ENCODE data around the gene TTI1. TPM values are rescaled to one million over a fixed set of nuclear protein-coding genes. Genes with fewer than 3 reads are reported as not detected.
A peak's percentile ranks its signal among the peaks of the same experiment; 100 is the strongest.

The TTI1 gene
- total RNA-seq, 1 donor from 2014 or later = 8.1 TPM

DNA sequence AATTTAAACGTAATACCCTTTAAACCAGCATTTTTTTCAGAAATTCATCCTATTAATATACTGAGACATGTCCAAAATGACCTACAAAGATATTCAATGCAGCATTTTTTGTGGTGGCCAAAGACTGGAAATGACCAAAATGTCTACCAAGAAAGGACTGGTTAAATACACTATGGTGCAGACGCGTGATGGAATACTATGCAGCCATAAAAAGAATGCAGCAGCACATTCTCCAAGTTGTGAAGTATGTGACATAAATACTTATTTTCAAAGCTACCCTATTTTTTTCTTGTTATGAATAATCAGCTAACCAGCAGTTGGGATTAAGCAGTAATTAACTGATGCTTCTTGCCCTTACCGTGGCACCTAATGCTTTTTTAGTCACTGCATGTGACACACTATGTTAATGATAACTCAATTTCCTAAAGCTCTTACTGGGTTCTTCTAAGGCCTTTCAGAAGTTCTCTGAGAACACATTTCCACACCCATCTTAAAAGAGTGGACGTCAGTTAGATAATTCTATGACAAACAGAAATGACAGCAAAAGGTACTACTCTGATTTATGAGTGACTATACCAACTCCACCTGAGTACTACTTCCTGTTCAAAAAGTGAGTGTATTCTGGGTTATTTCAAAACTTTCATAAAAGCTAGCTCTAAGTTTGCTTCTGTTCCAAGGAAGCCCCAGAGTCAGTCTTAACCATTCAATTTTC lies 24.9 kb downstream of the TTI1 start:
- ATAC-seq = peak; percentile 87

GRCh38 chr20:38007526-38007925 lies 25.7 kb downstream of the TTI1 start:
- ATAC-seq = no peak

- ATAC-seq = no peak
Observed at GRCh38 chr20:38005903-38006302, 27.4 kb downstream of the TTI1 start.

- no peak for ATAC-seq
Observed at GRCh38 chr20:38004416-38004815, 28.8 kb downstream of the TTI1 start.

- ATAC-seq = no peak
Observed at GRCh38 chr20:38002422-38002821, 30.8 kb downstream of the TTI1 start.

DNA sequence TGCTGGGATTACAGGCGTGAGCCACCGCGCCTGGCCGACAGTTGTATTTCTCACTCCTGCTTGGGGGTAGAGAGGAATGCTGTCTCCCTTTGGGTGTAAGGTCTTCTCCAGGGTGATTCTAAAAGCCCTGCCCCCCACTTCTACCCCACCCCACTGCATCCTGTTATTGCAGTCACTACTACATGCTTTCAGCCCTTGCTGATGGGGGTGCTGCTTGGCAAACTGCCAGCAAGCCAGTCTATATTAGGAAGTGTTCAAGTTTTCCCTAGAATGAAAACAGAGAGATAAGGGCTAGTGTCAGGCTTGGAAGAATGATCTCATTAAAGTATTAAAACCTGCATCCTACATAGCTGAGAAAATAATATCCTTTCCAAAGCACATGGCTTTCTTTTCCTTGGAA lies 31.3 kb downstream of the TTI1 start:
- no peak for ATAC-seq

GRCh38 chr20:38001173-38001875 lies 31.9 kb downstream of the TTI1 start:
- no peak for ATAC-seq

DNA sequence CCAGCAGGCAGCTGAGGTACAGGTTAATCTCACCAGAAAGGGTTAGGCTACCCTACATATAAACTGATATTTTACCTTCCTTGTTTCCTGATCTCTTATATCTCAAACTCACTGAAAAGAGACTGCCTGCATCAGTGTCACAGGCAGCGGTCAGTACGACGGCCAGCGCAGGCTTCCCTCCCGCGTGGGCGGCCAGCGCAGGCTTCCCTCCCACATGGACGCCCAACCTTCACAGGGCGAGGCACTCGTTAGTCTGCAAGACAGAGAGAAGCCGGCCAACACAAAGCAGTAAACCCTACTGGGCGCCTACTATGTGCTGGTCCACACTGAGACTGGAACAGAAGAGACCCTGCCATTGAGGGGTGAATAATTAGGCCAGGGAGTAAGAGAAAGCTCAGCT lies 33.0 kb downstream of the TTI1 start:
- ATAC-seq = peak; percentile 14

- no peak for ATAC-seq
Observed at GRCh38 chr20:37999526-38000263, 33.6 kb downstream of the TTI1 start.

DNA sequence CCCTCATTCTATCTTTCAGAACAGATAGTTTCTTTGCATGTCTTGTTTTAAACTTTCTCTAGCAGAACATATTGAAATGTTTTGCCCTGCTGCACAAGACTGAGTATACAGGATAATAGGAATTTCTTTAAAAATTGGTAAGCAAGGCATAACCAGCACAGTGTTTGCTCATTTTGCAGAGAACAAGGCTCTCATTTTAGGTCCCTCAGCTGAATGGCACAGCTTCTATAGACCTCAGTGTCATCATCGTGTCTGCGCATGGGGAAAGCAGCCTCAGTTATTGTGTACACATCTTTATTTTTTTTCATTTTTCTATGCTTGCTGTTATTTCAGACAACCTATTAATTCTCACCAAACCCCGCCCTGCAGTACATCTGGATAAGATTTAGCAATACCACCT lies 35.7 kb downstream of the TTI1 start:
- no peak for ATAC-seq

- ATAC-seq = no peak
Observed at GRCh38 chr20:37995856-37996605, 37.2 kb downstream of the TTI1 start.

DNA sequence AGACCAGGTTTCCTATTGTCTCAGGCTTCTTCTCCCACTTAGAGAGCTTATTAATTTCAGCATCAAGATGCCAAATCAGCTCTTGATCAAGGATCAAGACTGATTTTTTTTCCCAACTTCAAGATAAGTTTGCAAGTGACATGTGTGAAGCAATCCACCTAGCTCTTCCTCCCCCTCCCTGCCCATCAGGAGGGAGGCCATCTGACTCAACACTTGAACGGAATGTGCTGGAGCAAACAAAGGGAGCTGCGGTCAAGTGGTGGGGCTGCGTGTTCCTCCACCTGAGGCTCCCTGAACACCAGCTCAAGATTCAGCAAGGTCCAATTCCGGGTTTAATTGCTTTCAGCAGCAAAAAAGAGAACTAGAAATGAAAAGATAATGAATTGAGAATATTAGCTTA lies 38.7 kb downstream of the TTI1 start:
- no peak for ATAC-seq

- ATAC-seq = peak; percentile 34
Observed at GRCh38 chr20:37992802-37993409, 40.4 kb downstream of the TTI1 start.

DNA sequence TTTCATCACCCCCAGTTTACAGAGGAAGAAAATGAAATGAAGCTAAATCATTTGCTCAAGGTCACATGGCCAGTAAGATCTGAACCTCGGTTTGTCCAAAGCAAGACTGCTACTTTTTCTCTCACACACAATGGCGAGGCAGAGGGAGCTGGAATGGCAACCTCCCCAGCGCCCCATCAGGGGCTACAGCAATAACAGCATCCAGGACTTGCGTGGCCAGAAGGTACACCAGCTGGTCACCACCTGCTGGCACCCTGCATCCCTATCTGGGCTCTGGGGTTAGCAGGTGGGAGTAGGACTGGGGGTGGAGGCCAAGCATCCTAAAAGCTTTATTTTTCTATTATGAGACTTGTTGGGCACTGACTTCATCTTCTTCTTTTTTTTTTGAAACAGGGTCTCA lies 41.3 kb downstream of the TTI1 start:
- no peak for ATAC-seq

GRCh38 chr20:37991157-37991866 lies 41.9 kb downstream of the TTI1 start:
- ATAC-seq = no peak

- ATAC-seq = peak; percentile 65
Observed at GRCh38 chr20:37990571-37991151, 42.6 kb downstream of the TTI1 start.

DNA sequence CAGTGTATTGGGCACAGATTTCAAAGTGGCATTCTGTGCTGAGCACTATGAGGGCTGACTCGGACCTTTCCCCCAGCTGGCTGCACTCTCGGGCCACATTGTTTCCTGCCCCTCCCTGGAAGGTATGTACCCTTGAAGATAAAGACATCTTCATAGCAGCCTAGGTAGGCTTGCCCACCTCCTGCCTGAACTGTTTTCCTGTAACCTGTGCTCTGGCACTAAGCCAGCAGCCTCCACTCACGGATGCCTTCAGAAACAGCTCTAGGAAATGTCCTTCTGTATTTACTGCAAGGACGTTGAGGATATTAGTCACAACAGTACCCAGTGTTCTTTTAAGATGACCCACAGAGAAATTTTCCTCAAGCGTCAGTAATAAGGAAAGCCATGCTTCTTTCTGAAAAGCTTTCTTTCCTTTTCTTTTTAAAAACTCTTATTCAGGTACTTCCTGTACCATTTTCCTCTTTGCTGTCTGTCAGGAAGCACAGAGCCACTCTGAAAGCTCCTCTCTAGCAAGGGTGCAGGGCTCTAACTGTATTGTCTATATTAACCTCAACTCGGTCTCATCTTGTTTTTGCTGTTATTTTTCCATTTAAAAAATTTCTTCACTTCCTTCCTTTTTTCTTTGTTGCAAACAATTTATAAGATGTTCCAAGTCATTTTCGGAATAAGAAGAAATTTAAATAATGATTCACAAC lies 43.5 kb downstream of the TTI1 start:
- ATAC-seq = no peak

DNA sequence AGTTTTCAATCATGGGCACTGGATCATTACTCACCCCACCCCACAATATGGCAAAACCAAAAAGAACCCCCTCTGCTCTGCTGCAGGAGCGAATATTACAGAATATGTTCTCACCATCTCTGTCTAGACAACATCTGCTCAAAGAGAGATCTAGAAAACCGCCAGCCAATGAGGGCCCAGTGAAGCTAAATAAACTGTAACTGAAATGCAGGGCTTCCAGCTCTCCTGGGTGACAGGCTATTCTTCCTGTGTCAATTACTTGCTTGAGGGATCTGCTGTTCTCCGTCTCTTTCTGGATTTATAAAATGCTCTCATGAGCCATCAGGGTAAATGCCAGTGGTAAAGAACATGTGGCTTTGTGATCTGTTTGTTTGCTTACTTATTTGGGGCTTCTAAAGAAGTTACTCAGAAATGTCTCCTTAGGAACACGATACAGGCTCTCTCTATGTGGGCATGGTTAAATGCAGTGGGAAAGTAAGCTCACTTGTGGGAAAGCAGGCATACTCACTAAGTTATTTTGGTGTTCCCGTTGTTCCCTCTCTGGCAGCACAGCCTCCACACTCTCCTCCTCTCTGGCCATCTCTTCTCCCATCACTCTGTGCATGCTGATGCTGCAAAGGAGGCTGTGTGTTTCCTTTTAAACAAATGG lies 44.8 kb downstream of the TTI1 start:
- ATAC-seq = no peak

DNA sequence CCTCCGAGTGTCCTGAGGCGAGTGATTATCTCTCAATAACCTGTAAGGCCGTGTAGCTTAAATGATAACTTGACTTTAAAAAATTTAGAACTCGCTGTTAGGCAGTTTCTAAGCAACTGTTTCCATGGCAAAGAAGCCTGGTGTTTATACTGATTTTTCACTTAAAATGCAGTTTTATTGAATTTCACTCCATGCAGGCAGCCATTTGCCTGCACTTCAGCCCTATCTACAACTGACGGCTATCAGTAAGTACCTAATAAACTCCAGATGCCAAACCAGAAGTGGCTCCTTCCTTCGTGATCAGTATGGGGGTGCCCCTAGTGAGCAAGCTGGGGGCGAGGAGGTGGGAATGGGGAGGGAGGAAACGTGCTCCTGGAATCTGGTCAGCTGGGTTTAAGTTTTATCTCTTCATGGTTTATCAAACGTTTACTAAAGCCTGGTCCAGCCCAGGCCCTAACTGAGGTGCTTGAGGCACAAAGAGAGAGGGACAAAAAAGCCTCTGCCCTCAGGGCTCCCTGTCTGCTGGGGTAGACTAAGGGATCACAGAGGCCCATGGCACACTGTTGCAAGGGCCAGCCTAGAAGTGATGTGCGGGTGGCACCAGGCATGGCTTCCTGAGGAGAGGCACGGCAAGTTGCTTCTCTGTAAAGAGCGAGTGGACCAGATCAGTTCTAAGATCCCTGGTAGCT lies 45.5 kb downstream of the TTI1 start:
- no peak for ATAC-seq

Measured in esophagus mucosa (tissue), 1 donor.